HG03196 (cell line): Measurements from ENCODE around the gene GSTM2.
A peak's percentile ranks its signal among the peaks of the same experiment; 100 is the strongest.
"Not testable (repeated sequence)": the region's sequence is repeated elsewhere in the genome, so short reads cannot be mapped to it uniquely, and the experiment has no call there.

Source experiments
- ATAC-seq: cut with Tn5 transposase; IDR thresholded peaks from one replicate; pipeline ENCODE4 v1.9.1; 2021; ENCODE audit not compliant: unreplicated experiment

The GSTM2 gene

DNA sequence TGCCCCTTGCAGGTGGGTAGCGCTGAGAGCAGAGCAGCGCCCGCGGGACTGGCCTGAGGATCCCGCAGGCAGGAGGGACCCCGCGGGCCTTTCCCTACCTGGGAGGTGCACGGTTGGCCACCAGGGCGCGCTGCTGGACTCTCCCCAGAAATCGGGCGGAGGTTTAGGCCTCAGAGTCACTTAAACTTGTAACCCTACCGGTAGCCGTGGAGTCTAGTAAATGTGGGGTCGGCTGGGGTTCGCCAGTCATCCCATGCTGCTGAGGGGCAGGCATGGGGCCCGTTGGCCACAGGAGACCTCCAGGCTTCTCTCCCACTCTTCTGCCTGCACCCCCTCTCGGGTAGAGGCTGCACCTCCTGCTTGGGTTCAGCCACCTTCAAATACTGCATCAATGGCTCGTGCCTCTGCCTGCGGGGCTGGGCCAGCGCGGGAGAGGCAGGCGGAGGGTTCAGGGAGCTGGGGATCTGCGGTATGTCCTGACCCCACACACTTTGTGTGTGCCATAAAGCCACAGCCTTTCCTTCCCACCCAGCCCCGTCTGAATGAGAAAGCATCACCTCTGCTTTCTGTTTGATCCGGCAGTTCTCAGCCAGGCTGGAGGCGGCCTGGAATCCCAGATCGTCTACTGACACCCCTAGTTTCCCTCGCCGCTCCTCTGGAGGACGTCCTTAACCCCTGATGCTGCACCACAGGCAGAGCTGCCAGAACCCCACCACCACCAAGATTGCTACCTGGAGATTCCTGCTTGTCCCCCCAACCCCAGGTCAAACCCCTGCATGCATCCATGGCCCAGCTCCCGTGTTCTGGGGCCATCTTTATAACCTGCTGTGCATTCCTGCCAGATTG lies 24.2 kb upstream of the GSTM2 start:
- ATAC-seq = peak; percentile 78

DNA sequence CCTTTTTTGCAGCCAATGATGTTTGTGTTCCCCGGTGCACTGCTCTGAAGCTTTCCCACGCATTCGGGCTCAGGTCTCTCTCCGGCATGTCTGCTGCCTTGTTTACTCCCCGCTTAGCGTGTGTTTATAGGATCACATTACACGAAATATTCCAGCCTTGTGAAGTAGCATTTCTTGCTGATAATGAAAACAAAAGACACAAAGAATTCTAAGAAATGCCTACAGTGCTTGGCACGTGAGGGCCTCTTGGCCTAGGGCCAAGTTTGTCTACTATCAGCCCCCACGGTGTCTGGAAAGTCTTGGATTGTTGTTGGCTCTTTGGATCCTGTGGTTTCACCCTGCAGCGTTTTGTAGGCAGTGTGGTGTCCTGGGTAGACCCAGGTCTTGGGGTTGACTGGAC lies 23.2 kb upstream of the GSTM2 start:
- ATAC-seq = no peak

DNA sequence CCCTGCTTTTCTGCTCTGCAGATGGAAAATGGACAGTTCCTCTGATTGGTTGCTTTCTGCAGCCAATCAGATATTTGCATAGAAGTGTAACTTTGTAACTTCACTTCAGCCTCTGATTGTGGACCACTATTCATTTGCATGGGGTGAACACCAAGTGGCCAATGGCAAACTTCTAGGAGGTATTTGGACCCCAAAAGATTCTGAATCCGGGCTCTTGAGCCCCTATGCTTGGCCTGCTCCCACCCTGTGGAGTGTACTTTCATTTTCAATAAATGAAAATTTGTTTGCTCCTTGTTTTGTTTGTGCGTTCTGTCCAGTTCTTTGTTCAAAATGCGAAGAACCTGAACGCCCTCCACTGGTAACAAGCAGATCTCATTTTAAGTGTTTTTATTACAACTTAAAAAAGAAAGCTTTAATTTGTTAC lies 18.4 kb upstream of the GSTM2 start:
- ATAC-seq = no peak

DNA sequence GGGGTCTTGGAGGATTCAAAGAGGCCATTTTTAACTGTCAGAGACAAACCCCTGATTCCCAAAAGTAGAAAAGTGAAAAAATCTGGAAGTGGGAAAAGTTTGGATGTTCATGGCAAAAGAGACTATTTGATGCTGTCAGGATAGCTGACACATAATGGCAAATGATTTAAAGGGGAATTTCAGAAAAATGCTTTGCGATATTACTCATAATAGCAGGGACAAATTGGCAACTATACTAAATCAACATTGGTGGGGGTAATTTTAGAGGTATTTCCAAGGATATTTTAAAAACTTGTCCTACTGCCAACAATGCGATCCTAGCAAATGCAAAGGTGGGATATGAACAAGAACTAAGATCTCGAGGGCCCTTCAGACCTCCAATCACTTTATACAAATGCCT lies 17.2 kb upstream of the GSTM2 start:
- ATAC-seq = no peak

DNA sequence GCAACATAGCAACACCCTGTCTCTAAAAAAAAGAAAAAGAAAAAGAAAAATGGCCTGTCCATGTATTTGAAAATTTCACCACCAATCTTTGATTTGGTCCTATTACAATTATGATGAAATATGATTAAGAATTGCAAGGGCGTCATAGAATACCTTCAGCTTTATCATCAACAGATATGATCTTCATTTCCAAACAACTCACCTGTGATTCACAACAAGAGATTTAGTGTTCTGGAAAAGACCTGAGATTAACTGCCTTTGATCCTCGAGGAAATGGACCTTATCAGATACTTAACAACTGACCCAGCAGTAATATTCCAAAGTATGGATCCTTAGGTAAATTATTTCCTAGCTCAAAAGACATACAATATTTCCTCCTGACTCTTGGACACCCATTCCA lies 15.5 kb upstream of the GSTM2 start:
- no peak for ATAC-seq

DNA sequence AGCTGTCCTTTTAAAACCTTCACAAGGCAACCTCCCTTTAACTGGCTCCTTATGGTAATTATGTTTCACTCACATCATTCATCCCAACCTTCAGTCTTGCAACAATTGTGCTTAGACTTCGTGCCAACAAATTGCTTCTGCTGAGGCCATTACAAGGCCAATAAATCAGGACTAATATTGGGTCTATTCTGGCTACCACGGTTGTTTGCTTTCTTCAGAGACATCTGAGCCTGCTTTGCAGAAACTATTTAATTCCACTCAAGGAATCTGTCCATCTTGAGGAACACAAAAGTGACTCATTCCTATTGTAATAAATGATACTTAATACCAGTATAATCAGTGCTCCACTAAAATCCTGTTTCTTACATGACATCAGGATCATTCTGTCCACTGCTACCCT lies 14.6 kb upstream of the GSTM2 start:
- no peak for ATAC-seq

DNA sequence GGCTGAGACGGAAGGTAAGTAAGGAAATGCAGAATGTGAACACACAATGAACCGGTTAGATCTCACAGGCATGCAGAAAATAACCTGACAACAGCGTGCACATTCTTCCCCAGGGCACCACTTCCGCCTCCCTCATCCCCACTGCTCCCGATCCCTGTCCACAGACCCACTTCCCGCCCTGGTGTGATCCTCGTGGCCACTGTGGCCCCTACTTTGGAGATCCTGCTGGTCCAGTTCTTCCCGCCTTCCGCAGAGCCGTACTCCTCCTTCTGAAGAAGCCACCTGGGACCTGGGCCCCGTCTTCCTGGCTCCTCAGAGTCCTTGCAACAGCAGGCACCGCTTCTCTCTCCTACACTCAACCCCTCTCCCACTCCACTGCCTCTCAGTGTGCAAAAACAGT lies 13.3 kb upstream of the GSTM2 start:
- no peak for ATAC-seq

DNA sequence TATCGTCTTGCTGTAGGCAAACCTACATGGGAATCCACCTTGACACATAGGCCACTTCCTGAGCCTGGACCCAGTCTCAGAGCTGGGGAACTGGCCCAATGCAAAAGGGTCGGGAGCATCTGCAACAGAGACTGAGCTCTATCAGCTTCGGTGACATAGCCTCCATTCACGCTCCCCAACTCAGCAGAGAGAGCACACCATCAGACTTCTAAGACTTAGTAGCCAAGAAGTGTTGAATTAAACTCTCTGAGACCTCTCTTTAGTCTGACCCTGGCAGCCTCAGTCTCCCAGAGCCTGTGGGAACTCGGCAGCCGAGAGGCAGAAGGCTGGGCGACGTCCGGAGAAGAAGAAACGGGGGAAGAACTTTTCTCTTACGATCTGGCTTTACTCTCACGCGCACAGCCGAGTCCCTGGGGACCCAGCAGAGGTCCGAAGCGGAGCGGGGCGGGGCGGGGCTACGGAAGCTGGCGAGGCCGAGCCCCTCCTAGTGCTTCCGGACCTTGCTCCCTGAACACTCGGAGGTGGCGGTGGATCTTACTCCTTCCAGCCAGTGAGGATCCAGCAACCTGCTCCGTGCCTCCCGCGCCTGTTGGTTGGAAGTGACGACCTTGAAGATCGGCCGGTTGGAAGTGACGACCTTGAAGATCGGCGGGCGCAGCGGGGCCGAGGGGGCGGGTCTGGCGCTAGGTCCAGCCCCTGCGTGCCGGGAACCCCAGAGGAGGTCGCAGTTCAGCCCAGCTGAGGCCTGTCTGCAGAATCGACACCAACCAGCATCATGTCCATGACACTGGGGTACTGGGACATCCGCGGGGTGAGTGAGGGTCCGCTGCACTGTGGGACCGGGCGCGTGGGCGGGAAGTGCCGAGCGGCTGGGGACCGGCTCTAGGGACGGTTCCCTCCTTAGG lies 12.0 kb upstream of the GSTM2 start, which contains the start of gene GSTM4:
Gene GSTM4 (plus strand): TSS at position 485 of the 905 bp plus-strand sequence. CDS start 291 bp downstream, at position 776.
- peak; percentile 88 for ATAC-seq

DNA sequence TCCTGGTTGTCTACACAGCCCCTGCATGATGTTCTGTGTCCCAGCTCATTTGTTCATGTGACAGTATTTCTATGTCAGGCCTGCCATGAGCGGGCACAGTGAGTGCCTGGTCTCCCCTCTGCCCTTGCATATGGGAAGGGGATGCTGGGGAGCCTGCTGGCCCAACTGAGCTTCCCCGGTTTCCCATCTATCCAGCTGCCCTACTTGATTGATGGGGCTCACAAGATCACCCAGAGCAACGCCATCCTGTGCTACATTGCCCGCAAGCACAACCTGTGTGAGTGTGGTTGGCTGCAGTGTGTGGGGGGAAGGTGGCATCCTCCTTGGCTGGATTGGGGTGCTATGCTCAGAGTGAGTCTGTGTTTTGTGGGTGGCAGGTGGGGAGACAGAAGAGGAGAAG lies 10.5 kb upstream of the GSTM2 start:
- no peak for ATAC-seq

DNA sequence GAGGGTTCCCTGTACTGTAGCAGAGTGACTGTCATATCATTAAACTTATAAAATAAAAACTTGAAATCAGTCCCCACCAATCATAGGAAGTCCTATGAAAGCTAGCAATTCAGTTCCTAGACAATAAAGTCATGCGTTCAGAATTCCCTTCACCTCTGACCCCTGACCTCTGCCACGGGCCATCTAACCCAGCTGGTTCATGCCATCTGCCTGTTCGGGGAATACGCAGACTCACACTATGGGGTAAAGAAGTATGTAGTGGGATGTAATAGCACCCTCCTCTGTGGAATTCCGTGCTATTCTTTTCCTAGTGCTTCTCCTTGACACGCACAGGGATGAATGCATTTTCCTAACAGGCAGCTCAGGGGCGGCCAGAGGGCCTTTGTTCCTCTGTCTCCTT lies 9.9 kb upstream of the GSTM2 start:
- ATAC-seq = no peak

DNA sequence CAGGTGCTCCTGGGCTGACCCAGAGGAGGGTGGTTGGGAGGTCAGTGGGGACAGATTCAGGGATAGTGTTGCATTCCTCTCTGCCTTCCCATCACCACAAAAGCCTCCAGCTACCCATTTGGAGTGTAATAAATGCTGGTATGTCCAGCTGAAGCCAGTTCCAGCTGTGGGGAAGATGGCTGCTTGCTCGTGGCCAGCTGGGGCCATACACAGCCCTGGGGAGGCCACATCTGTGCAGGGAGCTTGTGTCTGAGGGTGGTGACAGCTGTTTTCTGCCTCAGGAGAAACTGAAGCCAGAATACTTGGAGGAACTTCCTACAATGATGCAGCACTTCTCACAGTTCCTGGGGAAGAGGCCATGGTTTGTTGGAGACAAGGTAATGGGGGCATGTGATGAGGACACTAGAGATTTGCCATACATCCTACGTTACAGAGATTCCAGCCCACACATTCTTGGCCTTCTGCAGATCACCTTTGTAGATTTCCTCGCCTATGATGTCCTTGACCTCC lies 9.3 kb upstream of the GSTM2 start:
- no peak for ATAC-seq

DNA sequence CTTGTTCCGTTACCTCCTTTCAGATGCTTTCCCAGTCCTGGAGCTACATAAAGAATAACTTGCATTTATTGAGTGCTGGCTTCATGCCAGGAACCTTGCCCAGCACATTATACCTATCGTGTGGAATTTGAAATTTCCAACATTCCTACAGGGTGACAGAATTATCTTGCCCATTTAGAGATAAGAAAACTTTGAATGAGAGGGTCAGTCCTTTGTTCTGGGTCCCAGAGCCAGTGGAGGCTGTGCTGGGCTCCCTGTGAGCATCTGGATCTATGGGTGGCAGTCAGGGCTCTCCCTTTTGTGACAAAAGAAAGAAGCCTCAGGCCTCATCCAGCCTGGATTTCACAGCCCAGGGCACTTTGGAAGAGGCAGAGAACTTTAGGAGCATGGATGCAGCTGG lies 8.7 kb upstream of the GSTM2 start:
- ATAC-seq = no peak

DNA sequence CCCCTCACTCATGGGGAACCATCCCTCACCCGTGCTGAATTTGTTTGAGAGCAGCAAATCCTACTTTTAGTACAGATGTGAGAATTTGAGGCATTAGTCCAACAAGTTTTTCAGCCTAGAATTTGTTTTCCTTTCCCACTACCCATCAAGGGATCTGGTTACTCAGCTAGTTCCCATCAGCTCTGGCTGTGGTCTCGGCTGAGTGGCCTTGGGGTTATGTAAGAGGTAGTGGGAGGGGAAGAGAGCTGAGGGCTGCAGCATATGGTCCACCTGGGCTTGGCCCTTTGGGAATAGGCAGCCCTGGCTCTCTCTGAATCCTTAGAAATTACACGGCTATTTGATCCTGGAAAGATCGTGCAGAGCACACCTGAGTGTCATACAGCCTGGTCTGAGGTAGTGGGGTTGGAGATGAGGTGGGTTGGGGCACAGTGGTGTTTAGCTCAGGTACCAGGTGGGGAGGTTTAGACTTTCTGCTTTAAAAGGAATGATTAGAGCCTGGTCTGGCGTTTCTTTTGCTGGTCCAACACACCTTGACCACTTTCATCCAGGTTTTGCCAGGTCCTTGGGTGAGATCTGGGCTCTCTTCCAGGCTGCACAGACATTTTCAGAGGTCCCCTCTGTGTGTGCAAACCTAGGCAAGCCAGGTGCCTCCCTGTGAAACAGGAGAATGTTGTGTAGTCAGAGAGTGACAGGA lies 7.7 kb upstream of the GSTM2 start:
- no peak for ATAC-seq

DNA sequence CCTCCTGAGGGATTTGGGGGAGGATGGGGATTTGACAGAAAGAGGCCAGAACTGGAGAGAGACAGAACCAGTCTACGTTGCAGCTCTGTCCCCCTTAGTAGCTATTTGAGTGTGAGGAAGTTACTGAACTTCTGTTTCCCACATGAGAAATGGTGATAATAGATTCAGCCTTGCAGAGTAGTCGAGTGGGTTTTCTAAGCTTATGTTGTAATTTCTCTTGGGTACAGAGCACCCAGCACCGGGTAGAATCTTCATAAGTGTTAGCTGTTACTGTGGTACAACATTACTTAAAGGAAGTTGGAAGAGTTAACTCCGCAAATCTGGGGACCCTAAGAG lies 7.2 kb upstream of the GSTM2 start:
- not testable (repeated sequence) for ATAC-seq

DNA sequence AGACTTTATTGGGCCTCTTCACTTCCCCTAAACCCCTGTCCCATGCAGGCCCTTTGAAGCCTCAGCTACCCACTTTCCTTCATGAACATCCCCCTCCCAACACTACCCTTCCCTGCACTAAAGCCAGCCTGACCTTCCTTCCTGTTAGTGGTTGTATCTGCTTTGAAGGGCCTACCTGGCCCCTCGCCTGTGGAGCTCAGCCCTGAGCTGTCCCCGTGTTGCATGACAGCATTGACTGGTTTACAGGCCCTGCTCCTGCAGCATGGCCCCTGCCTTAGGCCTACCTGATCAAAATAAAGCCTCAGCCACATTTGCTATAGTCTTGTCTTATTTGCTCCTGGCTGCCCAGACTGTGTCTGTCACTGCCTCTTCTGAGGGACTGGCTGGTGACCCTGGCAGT lies 6.5 kb upstream of the GSTM2 start:
- ATAC-seq = no peak

DNA sequence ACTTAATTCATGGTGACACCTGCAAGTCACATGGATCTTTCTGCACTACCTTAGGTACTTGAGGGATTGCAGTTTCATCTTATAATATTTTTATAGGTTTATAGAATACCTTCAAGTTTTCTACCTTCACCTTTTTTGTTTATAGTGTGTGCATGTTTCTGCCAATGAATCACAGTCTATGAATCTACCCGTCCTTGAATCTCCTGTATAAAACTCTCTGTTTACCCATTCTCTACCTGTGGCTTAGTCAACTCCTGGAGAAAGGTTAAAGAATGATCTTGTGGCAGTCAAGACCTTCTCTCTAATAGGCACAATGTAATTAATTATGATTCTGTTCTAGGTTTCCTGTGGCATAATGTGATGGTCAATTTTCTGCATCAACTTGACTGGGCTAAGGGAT lies 3.2 kb upstream of the GSTM2 start:
- ATAC-seq = no peak

DNA sequence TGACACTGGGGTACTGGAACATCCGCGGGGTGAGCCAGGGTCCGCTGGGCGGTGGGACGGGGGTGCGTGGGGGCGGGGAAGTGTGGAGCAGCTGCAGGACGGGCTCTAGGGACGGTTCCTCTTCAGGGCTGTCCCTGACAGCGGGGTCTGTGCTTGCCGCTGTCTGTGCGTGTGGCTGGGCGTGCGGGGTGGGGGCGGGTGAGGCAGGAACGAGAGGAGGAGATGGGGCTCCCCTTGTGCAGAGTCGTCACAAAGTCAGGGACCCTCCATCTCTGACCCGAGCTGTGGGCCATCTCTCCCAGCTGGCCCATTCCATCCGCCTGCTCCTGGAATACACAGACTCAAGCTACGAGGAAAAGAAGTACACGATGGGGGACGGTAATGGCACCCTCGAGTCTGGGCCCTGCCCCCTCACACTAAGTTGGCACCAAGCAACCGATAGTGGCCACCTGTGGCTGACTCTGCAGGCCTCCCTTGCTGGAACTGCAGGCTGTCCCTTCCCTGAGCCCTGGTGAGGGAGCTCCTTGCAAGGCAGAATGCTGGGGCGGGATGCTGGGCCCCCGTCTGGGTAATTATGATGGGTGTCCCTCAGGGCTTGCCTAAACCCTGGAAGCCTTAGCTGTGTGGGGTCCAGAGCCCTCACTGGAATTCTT lies 392 bp downstream of the GSTM2 start:
- peak; percentile 10 for ATAC-seq

DNA sequence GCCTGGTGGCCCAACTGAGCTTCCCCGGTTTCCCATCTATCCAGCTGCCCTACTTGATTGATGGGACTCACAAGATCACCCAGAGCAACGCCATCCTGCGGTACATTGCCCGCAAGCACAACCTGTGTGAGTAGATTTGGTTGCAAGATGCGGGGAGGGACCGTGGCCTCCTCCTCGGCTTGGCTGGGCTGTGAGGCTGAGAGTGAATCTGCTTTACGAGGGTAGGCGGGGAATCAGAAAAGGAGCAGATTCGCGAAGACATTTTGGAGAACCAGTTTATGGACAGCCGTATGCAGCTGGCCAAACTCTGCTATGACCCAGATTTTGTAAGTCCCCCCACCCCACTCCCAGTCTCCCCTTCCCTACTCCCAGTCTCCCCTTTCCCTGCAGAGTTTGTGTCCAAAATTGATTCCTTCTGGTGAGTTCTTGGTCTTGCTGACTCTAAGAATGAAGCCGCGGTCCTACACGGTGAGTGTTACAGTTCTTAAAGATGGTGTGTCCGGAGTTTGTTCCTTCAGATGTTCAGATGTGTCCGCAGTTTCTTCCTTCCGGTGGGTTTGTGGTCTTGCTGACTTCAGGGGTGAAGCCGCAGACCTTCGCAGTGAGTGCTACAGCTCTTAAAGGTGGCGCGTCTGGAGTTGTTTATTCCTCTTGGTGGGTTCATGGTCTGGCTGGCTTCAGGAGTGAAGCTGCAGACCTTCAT lies 1.5 kb downstream of the GSTM2 start:
- ATAC-seq = no peak

DNA sequence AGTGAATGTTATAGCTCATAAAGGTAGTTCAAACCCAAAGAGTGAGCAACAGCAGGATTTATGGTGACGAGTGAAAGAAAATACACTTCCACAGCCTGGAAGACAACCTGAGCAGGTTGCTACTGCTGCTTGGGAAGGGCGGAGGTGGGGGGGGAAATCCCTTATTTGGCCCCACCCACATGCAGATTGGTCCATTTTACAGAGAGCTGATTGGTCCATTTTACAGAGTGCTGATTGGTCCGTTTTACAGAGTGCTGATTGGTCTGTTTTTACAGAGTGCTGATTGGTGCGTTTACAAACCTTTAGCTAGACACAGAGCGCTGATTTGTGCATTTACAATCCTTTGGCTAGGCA lies 2.1 kb downstream of the GSTM2 start:
- ATAC-seq = not testable (repeated sequence)

DNA sequence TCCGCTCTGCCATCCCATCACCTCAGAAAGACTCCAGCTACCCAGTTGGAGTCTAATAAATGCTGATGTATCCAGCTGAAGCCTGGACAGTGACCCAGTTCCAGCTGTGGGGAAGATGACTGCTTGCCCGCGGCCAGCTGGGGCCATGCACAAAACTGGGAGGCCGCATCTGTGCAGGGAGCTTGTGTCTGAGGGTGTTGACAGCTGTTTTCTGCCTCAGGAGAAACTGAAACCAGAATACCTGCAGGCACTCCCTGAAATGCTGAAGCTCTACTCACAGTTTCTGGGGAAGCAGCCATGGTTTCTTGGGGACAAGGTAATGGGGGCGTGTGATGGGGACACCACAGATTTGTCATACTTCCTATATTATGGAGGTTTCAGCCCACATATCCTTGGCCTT lies 3.2 kb downstream of the GSTM2 start:
- ATAC-seq = no peak
